Left cardiac atrium (tissue), 4 donors: Measurements from ENCODE around the gene ACIN1. TPM values are rescaled to one million over a fixed set of nuclear protein-coding genes. Genes with fewer than 3 reads are reported as not detected.

Experiments
- ATAC-seq, 2 donors: fragments of 200-7000 bp; cut with Tn5 transposase; one replicate each; pipeline ENCODE4 v1.9.1; 2020; ENCODE audit warnings: mild to moderate bottlenecking in 2 of 2, moderate library complexity in 2 of 2
- DNase-seq: peaks from one replicate; pipeline ENCODE4 v3.0.0-alpha.2; 2020
- intact Hi-C, 2 donors: fragments of 100-400 bp; cut with DNase I; formaldehyde crosslinking; loops; one replicate each; pipeline versions ENCODE4 v1.14.1 to v1.15.1; 2022 to 2023
- total RNA-seq, 2 donors: library from RNA; stranded (reverse); fragmentation: NEBNext Ultra II Directional; extraction: Animal tissue kit (Norgen Biotek cat#: 25700); gene quantifications; one replicate each; pipeline ENCODE4 v1.2.1, GENCODE V29; 2021
- donor health status: DM: no; HTN: yes; CAD: no.
- donor health status: DM: no; HTN: yes; CAD: no; lungs with severe emphysema.
- donor health status: DM: yes; HTN: yes; CAD: no.
- donor health status: Dilated cardiomyopathy.

The ACIN1 gene
- total RNA-seq, 2 donors from 2014 or later: 71.4 to 77.5 TPM

- DNase-seq (no peak), ATAC-seq (no peak)
- intact Hi-C loops: no loop called here
These were observed 85.4 kb downstream of the ACIN1 start for GRCh38 chr14:23009483-23009938.

- intact Hi-C loops: no loop called here
These were observed 86.1 kb downstream of the ACIN1 start for GRCh38 chr14:23008831-23009230.

More at GRCh38 chr14:23008831-23009230, 86.1 kb downstream of the ACIN1 start:
- DNase-seq: no peak
- no peak for ATAC-seq

Other genes with a start within 250 kb of the ACIN1 start
- gene LRP10, start 223.4 kb downstream of the ACIN1 start, total RNA-seq: 10 to 100 TPM; 63.5 to 73.1 TPM
- gene REM2, start 211.9 kb downstream of the ACIN1 start, total RNA-seq: under 1 TPM in 1 of 2 donors, not detected in 1; 0.12 TPM
- 10 to 100 TPM; 48.8 to 54.6 TPM for gene RBM23, start 176.0 kb downstream of the ACIN1 start, total RNA-seq
- gene PRMT5, start 165.8 kb downstream of the ACIN1 start, total RNA-seq: 10 to 100 TPM; 46.9 to 48.6 TPM
- 10 to 100 TPM; 17.2 to 23.9 TPM for gene HAUS4, start 138.0 kb downstream of the ACIN1 start, total RNA-seq
- gene AJUBA, start 112.6 kb downstream of the ACIN1 start, total RNA-seq: 1 to 10 TPM; 7.0 to 8.0 TPM
- gene C14orf93, start 85.0 kb downstream of the ACIN1 start, total RNA-seq: 1 to 10 TPM; 3.9 to 4.7 TPM
- 100 to 1,000 TPM in 1 of 2 donors, 10 to 100 TPM in 1; 98.1 to 114 TPM for gene PSMB5, start 60.2 kb downstream of the ACIN1 start, total RNA-seq
- gene PSMB11, start 52.9 kb downstream of the ACIN1 start, total RNA-seq: not detected
- 1 to 10 TPM; 1.6 to 3.4 TPM for gene CDH24, start 37.6 kb downstream of the ACIN1 start, total RNA-seq
- gene C14orf119, start 369 bp upstream of the ACIN1 start, total RNA-seq: 10 to 100 TPM; 30.8 to 37.9 TPM
- not detected for gene CIROP, start 9.9 kb upstream of the ACIN1 start, total RNA-seq
- gene CEBPE, start 24.1 kb upstream of the ACIN1 start, total RNA-seq: not detected
- gene SLC7A8, start 88.5 kb upstream of the ACIN1 start, total RNA-seq: 10 to 100 TPM in 1 of 2 donors, 1 to 10 TPM in 1; 8.7 to 16.2 TPM
- not detected for gene RNF212B, start 142.8 kb upstream of the ACIN1 start, total RNA-seq
- gene HOMEZ, start 191.0 kb upstream of the ACIN1 start, total RNA-seq: 1 to 10 TPM; 8.3 to 8.5 TPM
- gene PPP1R3E, start 207.7 kb upstream of the ACIN1 start, total RNA-seq: 1 to 10 TPM; 8.0 to 8.3 TPM
- 10 to 100 TPM; 46.7 to 47.7 TPM for gene BCL2L2, start 211.7 kb upstream of the ACIN1 start, total RNA-seq
- 10 to 100 TPM; 74.4 to 94.1 TPM for gene PABPN1, start 226.3 kb upstream of the ACIN1 start, total RNA-seq